ENCODE measurements around the gene DCC.
"Not testable (repeated sequence)": the region's sequence is repeated elsewhere in the genome, so short reads cannot be mapped to it uniquely, and the experiment has no call there.

DCC gene

GRCh38 chr18:53417003-53417402, 1077.0 kb downstream of the DCC start:
- DNase-seq (ENCODE audit: low spot score): no peak

GRCh38 chr18:53421869-53422268, 1081.9 kb downstream of the DCC start:
- no peak for DNase-seq (ENCODE audit: low spot score)

GRCh38 chr18:53422896-53423295, 1082.9 kb downstream of the DCC start:
- no peak for DNase-seq (ENCODE audit: low spot score)

GRCh38 chr18:53426666-53427184, 1086.7 kb downstream of the DCC start:
- no peak for DNase-seq (ENCODE audit: low spot score)

- no peak for DNase-seq (ENCODE audit: low spot score)
Observed at GRCh38 chr18:53441761-53442414, 1101.9 kb downstream of the DCC start.

DNA sequence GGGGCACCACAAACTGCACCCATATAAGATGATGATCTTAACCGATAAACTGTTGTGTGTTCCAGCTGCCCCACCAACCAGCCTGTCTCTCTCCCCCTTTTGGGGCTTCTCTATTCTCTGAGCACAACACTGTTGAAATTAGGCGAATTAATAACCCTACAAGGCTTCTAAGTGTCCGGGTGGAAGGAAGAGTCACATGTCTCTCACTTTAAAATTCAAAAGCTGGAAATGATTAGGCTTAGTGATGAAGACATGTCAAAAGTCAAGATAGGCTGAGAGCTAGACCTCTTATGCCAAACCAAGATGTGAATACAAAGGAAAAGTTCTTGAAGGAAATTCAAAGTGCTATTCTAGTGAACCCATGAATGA, 1102.4 kb downstream of the DCC start:
- DNase-seq (ENCODE audit: low spot score): no peak

DNA sequence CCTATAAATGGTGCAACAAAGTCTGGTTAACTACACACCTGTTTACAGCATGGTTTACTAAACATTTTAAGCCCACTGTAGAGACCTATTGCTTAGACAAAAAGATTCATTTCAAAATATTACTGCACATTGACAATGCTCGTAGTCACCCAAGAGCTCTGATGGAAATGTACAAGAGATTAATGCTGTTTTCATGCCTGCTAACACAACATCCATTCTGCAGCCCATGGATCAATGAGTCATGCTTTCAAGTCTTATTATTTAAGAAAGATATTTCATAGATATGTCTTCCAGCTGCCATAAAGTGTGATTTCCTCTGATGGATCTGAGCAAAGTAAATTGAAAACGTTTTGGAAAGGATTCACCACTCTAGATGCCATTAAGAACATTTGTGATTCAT, 1103.3 kb downstream of the DCC start:
- DNase-seq (ENCODE audit: low spot score): no peak

- DNase-seq (ENCODE audit: low spot score): no peak
Observed at GRCh38 chr18:53443831-53444230, 1103.8 kb downstream of the DCC start.

GRCh38 chr18:53451902-53452301, 1111.9 kb downstream of the DCC start:
- no peak for DNase-seq (ENCODE audit: low spot score)

DNA sequence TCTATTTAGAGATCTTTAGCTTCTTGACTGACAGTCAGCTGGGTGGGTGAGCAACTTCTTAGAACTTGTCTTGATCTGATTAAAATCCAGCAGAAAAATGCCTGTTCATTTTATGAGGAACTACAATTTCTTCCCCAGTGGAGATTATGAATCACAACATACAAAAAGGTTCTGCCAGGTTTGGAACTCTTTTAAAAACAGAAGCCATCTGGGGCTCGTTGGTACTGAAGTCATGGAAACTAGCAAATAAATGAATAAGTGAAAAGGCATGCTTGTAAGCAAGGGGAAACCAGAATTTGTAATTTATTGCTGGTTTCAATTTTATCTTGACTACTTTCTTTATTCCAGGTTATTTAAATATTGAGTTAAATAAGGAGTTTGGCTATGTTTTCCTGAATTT, 1117.1 kb downstream of the DCC start:
- no peak for DNase-seq (ENCODE audit: low spot score)

DNA sequence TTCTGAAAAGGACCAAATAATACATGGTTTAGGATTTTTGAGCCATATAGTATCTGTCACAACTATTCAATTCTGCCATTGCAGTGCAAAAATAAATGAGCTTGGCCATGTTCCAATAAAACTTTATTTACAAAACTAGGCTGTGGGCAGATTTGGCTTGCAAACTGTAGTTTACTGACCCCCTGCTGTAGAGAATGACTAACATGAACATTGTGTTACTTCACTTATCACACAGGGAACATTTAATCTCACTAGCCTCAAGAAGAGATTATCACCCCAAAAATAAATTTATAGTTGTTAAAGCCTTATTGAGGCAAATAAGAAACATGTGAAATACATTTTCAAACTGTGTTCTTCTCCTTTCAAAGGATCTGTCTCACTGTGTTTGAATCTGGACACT, 1118.3 kb downstream of the DCC start:
- DNase-seq (ENCODE audit: low spot score): no peak

- no peak for DNase-seq (ENCODE audit: low spot score)
Observed at GRCh38 chr18:53458944-53459580, 1119.1 kb downstream of the DCC start.

DNA sequence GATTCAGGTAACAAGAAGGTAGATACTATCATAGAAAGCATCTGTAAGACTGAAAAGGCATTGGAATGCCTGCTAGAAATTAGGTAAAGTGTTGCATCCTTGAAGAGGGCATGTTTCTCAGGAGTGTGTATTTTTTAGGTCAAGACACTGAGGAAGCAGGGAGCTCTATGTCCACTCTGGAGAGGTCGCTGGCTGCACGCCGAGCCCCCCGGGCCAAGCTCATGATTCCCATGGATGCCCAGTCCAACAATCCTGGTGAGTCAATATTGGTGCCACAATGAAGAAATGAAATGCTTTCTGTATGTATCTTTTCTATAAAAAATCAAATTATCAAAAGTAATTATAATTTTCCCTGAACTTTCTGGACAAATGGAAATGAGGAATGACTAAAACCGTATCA, 1127.8 kb downstream of the DCC start:
- DNase-seq (ENCODE audit: low spot score): no peak

GRCh38 chr18:53468173-53468572, 1128.2 kb downstream of the DCC start:
- not testable (repeated sequence) for DNase-seq (ENCODE audit: low spot score)

DNA sequence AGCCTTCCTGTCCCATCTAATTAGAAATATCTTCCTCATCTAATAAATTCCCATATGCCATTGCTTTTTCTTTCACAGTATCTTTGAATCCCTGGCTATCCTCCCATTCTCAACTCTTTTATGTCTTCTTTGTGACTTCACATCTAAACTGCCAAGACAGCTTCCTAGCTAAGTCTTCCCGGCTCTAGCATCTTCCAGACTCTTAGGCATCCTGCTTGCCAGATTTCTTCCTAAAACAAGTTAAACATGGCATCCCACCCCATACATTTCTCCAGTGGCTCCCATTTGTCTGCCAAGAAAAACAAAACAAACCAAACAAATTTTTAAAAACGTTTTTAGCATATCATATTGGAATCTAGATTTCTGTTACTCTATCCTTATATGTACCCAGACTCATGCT, 1132.5 kb downstream of the DCC start:
- no peak for DNase-seq (ENCODE audit: low spot score)

DNA sequence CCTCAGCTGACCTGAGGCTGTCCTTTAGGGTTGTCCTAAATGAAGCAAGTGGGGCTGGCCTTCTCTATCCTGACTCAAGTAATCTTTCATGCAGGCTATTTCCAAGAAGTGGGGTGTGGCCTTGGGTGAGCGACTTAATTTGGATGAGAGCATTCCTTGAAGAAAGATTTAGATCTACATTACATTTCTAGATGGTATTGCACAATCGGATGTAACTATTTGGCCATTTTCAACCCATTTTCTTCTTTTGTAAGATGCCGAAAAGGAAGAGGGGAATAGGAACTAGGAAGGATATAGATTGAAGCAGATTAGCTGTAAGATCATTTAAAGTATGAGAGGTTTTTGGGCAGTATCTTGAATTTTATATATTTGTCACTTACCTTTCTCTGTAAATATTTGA, 1138.2 kb downstream of the DCC start:
- no peak for DNase-seq (ENCODE audit: low spot score)

DNA sequence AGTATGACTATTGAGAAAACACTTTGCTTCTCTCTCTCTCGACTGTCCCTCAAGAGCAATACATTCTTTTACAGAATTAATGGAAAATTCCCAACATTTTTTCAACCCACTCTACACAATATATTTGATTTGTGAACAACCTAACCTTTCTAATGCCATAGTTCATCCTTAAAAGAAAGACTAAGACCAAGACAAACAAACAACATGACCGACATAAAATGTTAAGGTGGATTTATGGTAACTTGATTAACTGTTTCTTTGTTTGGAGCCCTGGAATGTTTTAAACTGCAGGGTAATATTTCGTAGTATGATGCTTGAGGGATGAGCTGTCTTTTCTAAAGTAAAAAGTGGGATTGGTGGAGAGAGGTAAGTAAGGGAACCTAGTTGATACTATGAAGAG, 1146.3 kb downstream of the DCC start:
- no peak for DNase-seq (ENCODE audit: low spot score)

DNA sequence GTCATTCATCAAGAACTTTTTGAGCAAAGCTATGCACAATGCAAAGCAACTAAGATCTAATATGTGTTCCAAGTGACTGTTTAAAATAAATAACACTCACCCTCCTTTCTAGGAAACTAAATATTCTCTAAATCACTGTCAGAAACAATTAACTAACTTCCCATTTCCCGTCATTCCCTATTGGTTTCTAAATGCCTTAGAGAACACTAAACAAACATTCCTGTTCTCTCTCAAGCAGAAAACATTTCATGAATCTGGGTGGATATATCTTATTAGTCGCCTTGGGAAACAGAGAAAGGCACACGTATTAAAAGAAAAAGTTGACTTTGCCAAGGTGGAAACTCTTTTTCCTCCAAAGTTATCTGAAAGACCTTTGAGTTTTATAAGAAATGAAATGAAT, 1149.3 kb downstream of the DCC start:
- no peak for DNase-seq (ENCODE audit: low spot score)

DNA sequence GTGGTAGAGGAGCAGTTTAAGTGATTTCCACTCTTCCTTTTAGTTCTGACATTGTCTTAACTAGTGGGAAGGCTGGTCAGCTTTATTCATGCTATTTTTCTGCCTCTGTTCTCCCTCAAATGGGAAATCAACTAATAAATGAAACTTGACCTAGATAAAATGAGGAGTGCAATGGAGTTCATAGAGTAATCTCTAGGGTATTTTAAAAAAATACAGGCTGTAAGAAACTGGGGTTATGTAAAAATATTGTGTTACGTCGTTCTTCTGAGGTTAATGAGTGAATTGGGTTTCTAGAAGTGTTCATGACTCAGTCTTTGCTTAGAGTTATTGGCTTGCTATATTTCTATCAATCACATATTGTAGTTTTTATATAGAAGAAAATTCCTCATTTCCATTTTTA, 1150.0 kb downstream of the DCC start:
- DNase-seq (ENCODE audit: low spot score): no peak

DNA sequence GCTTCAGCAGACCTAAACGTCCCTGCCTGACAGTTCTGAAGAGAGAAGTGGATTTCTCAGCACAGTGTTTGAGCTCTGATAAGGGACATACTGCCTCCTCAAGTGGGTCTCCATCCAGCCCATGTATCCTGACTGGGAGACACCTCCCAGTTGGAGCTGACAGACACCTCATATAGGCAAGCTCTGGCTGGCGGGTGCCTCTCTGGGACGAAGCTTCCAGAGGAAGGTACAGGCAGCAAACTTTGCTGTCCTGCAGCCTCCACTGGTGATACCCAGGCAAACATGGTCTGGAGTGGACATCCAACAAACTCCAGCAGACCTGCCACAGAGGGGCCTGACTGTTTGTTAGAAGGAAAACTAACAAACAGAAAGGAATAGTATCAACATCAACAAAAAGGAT, 1156.0 kb downstream of the DCC start:
- DNase-seq (ENCODE audit: low spot score): no peak

GRCh38 chr18:53503914-53504441, 1164.0 kb downstream of the DCC start:
- no peak for DNase-seq (ENCODE audit: low spot score)

DNA sequence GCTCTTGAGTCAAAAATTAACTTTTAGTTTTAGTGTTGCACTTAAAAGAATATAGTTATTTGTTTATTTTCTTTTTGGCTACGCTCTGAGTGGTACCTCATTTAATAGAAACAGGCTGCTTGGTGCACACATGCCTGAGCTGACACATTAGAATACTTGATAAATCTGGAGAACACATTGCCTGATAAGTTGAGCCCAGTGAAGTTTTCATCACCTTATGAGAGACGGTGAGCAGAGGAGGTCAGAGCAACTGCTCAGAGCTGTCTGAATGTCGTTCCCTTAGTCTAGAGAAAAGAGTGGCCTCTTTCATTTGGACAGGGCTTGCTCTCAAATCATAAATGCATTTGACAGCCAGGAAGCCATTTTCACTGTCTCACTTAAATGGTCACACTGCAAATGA, 1168.5 kb downstream of the DCC start:
- no peak for DNase-seq (ENCODE audit: low spot score)

DNA sequence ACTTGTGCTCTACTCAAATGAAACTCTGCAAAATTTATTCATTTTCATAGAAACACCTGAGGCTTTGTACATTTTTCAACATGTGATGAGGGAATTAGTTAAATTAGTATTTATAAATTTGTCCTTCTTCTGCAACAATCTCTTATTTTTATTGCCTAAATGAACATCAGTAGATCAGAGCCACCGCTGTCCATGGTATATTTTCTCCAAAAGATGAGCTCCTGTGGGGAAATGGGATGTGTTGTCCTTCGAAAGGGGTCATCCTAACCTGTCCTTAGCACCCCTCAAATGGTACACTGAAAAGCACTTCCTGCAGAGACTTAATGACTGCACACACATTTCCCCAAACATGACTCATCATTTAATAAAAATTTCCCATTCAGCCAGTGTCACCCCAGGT, 1169.9 kb downstream of the DCC start:
- no peak for DNase-seq (ENCODE audit: low spot score)

GRCh38 chr18:53511725-53512124, 1171.7 kb downstream of the DCC start:
- not testable (repeated sequence) for DNase-seq (ENCODE audit: low spot score)
